ENCODE results near the gene MAD1L1. TPM values are rescaled to one million over a fixed set of nuclear protein-coding genes. Genes with fewer than 3 reads are reported as not detected.

The MAD1L1 gene
- total and polyA plus RNA-seq, 2 experiments from 2014 or later, result 38.2 to 69.8 TPM

DNA sequence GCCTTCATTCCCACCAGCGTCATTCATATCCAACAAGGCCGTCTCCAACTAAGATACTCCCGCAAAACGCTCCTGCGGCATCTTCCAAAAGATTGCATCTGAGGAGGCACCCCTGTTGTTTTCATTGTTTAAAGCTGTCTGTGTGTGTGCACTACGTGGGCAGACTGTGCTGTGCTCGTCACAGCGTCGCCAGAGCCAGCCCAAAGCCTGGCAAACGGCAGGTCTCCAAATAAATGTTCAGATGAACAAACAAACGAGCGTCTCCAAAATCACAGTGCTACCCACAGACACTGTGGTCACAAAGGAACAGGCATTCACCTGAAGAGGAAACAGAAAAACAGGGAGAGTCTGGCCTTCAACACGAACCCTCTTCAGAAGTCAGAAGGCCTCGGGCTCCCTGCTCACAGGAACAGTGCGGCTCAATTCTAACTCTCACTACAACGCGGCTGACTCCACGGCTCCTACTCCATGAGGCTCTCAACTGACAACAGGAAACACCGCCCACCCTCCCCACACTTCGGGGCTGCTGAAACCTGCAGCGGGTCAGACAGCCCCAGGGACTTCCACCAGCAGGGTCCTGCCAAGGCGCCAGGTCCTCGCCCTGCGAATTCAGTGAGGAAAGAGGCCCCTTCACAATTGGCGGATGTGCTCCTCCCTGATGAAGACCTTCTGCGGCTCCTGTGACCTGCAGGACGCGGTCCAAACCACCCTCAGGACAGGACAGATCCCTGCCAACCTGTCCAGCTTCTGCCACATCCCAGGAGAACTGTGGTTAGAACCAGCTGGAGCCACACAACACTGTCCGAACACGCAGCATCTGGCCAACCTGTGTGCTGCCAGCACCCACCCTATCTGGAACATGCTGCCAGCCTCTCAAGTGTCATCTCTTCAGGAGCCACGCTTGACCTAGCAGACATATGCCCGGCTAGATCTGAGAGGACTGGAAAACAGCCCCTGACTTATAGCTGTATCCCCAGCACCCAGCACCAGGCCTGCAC is 36.1 kb downstream of the MAD1L1 start:
- no peak for TF ChIP-seq EZH2 (IDR thresholded peaks at IDR 0.05; ENCODE audit: insufficient read depth, poor library complexity, severe bottlenecking)
- no peak for TF ChIP-seq EZH2phosphoT487 (IDR thresholded peaks at IDR 0.05; ENCODE audit: insufficient read depth, low read depth)
- Histone ChIP-seq H3K4me3 (no peak overlapping the region), H3K9ac (no peak overlapping the region), H3K27ac (no peak overlapping the region), H3K27me3 (replicated peaks; ENCODE audit: insufficient read depth) (no peaks in the 10 kb centered on the region), H3F3A (ENCODE audit: insufficient read depth) (no peaks in the 10 kb centered on the region), H3K4me1 (ENCODE audit: insufficient read depth) (no peaks in the 10 kb centered on the region), H2AFZ (no peak overlapping the region), H3K9me2 (ENCODE audit: insufficient read depth) (no peaks in the 10 kb centered on the region), H3K4me2 (ENCODE audit: unreplicated experiment) (no peak overlapping the region), H3K9me3 (ENCODE audit: low read depth) (no peaks in the 10 kb centered on the region), H3K79me2 (ENCODE audit: insufficient read depth) (no peaks in the 10 kb centered on the region; the same call in 1 of the 2 replicates), H4K20me1 (ENCODE audit: insufficient read depth) (no peaks in the 10 kb centered on the region), H3K36me3 (ENCODE audit: low read depth) (no peaks in the 10 kb centered on the region; the same call in 1 of the 2 replicates)
- 94 to 96% methylated on average over 32 of the region's 32 CpGs for WGBS, 2 experiments (ENCODE audit: low coverage in 1 of 2, low lambda C conversion rate in 2 of 2, missing lambda C conversion rate in 2 of 2)
- in situ Hi-C loops (cut with MboI), result no loop called here
- DNase-seq, result no peak

DNA sequence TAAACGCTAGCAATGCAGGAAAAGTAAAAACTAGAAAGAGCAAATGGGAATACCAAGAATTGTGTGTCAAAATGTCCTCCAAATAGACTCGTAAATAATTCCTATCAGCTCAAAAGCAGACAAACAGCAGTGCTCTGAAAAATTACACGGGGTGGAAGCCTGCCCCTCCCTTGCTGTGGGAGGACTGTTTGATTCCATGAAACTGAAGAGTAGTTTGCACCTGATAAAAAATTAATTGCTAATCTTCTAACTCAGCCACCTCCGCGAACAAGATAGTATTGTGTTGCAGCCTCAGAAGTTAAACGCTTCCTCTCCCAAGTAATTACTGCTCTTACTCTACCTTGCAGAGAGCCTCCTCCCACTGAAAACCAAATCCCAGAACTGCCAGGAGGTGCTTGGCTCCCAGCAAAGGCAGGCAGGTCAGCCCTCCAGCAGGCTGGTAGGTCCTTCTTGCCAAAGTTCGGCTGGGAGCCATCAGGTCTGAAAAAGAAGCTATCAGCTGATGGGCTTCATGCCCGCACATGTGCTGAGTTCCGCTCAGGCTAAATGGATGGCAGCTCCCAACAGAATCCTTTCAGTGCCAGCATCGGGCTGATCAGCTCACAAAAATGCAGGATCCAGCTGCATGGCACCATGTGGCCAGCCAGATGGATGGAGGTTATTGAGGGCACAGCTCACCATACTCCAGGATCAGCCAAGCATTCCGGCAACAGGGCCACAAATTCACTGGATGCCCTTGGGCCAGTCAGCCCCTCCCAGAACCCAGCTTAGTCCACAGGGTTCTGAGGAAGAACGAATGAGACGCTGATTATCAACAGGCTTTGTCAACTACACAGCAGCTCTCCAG is 37.1 kb downstream of the MAD1L1 start:
- H3K27ac ChIP-seq, result no peak overlapping the region
- 96% methylated on average over 13 of the region's 13 CpGs for WGBS, 2 experiments (ENCODE audit: low coverage in 1 of 2, low lambda C conversion rate in 2 of 2, missing lambda C conversion rate in 2 of 2)
- in situ Hi-C loops (cut with MboI), result no loop called here
- no peaks in the 10 kb centered on the region for H3K9me2 ChIP-seq (ENCODE audit: insufficient read depth)
- DNase-seq, result no peak
- no peak overlapping the region for H3K4me3 ChIP-seq
- no peak overlapping the region for H3K4me2 ChIP-seq (ENCODE audit: unreplicated experiment)
- no peaks in the 10 kb centered on the region for H3K27me3 ChIP-seq (replicated peaks; ENCODE audit: insufficient read depth)
- H3F3A ChIP-seq (ENCODE audit: insufficient read depth), result 0 out of 2 replicates have a peak, but pooled peaks cover 3% of the 10 kb centered on the region
- no peaks in the 10 kb centered on the region for H4K20me1 ChIP-seq (ENCODE audit: insufficient read depth)
- H3K9me3 ChIP-seq (ENCODE audit: low read depth), result no peaks in the 10 kb centered on the region
- no peak for TF ChIP-seq EZH2phosphoT487 (IDR thresholded peaks at IDR 0.05; ENCODE audit: insufficient read depth, low read depth)
- TF ChIP-seq EZH2 (IDR thresholded peaks at IDR 0.05; ENCODE audit: insufficient read depth, poor library complexity, severe bottlenecking), result no peak
- no peaks in the 10 kb centered on the region; the same call in 1 of the 2 replicates for H3K79me2 ChIP-seq (ENCODE audit: insufficient read depth)
- H3K9ac ChIP-seq, result no peak overlapping the region
- H3K36me3 ChIP-seq (ENCODE audit: low read depth), result no peaks in the 10 kb centered on the region; the same call in 1 of the 2 replicates
- no peaks in the 10 kb centered on the region for H3K4me1 ChIP-seq (ENCODE audit: insufficient read depth)
- no peak overlapping the region for H2AFZ ChIP-seq

DNA sequence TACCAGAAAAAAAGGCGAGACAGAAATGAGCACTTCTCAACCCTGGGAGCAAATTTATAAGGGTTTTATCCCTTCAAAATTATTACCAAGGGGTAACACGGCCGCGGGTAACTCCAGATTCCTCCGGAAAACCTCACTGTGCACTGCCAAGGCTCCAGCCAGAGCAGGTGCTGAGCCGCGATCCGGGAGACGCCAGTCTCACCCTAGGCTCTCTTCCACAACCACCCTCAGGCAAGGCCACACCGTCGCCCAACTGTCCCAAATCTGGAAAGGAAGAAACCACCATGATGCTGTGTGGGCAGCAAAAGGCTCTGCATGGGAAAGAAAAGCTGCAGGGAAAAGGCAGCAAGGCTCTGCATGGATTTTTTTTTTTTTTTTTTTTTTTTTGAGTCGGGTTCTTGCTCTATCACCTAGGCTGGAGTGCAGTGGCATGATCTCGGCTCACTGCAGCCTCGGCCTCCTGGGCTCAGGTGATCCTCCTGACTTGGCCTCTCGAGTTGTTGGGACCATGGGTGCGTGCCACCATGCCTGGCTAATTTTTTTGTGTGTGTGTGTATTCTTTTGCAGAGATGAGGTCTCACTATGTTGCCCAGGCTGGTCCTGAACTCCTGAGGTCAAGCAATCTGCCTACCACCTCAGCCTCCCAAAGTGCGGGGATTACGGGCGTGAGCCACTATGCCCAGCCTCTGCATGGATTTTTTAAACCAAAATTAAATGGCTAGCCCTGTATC is 39.0 kb downstream of the MAD1L1 start:
- H3K4me1 ChIP-seq (ENCODE audit: insufficient read depth), result no peaks in the 10 kb centered on the region; the same call in 1 of the 2 replicates
- no peaks in the 10 kb centered on the region; the same call in 1 of the 2 replicates for H3K36me3 ChIP-seq (ENCODE audit: low read depth)
- H2AFZ ChIP-seq, result no peak overlapping the region
- H3K79me2 ChIP-seq (ENCODE audit: insufficient read depth), result peaks cover 10% of the 10 kb centered on the region
- H3K27me3 ChIP-seq (replicated peaks; ENCODE audit: insufficient read depth), result no peaks in the 10 kb centered on the region
- WGBS, 2 experiments (ENCODE audit: low coverage in 1 of 2, low lambda C conversion rate in 2 of 2, missing lambda C conversion rate in 2 of 2), result 91% methylated on average over 19 of the region's 19 CpGs
- in situ Hi-C loops (cut with MboI), result no loop called here
- no peak for DNase-seq
- H3K4me3 ChIP-seq, result no peak overlapping the region
- H3K9me3 ChIP-seq (ENCODE audit: low read depth), result no peaks in the 10 kb centered on the region
- no peak overlapping the region for H3K27ac ChIP-seq
- no peaks in the 10 kb centered on the region for H3K9me2 ChIP-seq (ENCODE audit: insufficient read depth)
- TF ChIP-seq EZH2 (IDR thresholded peaks at IDR 0.05; ENCODE audit: insufficient read depth, poor library complexity, severe bottlenecking) (no peak), EZH2phosphoT487 (IDR thresholded peaks at IDR 0.05; ENCODE audit: insufficient read depth, low read depth) (no peak)
- H3K4me2 ChIP-seq (ENCODE audit: unreplicated experiment), result no peak overlapping the region
- 0 out of 2 replicates have a peak, but pooled peaks cover 3% of the 10 kb centered on the region for H3F3A ChIP-seq (ENCODE audit: insufficient read depth)
- no peaks in the 10 kb centered on the region for H4K20me1 ChIP-seq (ENCODE audit: insufficient read depth)
- no peak overlapping the region for H3K9ac ChIP-seq
